HL-60 (cell line): ENCODE data around the gene IRAG1.
A peak's percentile ranks its signal among the peaks of the same experiment; 100 is the strongest.

Experiments
- DNase-seq, 2 experiments: peaks; one replicate each; pipeline ENCODE4 v3.0.0-alpha.2; 2010 to 2020; ENCODE audit warnings: low read depth in 1 of 2, low spot score in 1 of 2
- H3K27ac ChIP-seq: fragments of 250-450 bp; sonication (Bioruptor Pico); replicated peaks from 2 replicates; pipeline ENCODE4 v1.5.1; 2020; ENCODE audit warnings: mild to moderate bottlenecking, moderate library complexity
- H3K27me3 ChIP-seq: fragments of 250-450 bp; sonication (Bioruptor Pico); 2 replicates; pipeline ENCODE4 v1.5.1; 2021; ENCODE audit warnings: mild to moderate bottlenecking, moderate library complexity; ENCODE audit not compliant: insufficient read depth, poor library complexity, severe bottlenecking
- H3K4me3 ChIP-seq: replicated peaks from 2 replicates; pipeline ENCODE4 v1.5.1; 2011; ENCODE audit warnings: mild to moderate bottlenecking, control low read depth, low read length; ENCODE audit not compliant: insufficient read depth
- GABPA ChIP-seq: IDR thresholded peaks from 2 replicates; pipeline ENCODE4 v1.6.1; 2012; ENCODE audit warnings: low read depth
- POLR2AphosphoS5 ChIP-seq: IDR thresholded peaks from 2 replicates; pipeline ENCODE4 v1.6.1; 2012; ENCODE audit warnings: low read depth
- REST ChIP-seq: IDR thresholded peaks from 2 replicates; pipeline ENCODE4 v1.6.1; 2012; ENCODE audit warnings: low read depth; ENCODE audit not compliant: insufficient replicate concordance
- SPI1 ChIP-seq: IDR thresholded peaks from 2 replicates; pipeline ENCODE4 v1.6.1; 2012; ENCODE audit warnings: low read depth, mild to moderate bottlenecking, borderline replicate concordance
- TF ChIP-seq, protein P1 (sequence below): IDR thresholded peaks from one replicate; pipeline ENCODE4 v1.5.1; 2011; ENCODE audit warnings: low read length, control low read depth, inconsistent platforms; ENCODE audit not compliant: insufficient read depth

The IRAG1 gene

DNA sequence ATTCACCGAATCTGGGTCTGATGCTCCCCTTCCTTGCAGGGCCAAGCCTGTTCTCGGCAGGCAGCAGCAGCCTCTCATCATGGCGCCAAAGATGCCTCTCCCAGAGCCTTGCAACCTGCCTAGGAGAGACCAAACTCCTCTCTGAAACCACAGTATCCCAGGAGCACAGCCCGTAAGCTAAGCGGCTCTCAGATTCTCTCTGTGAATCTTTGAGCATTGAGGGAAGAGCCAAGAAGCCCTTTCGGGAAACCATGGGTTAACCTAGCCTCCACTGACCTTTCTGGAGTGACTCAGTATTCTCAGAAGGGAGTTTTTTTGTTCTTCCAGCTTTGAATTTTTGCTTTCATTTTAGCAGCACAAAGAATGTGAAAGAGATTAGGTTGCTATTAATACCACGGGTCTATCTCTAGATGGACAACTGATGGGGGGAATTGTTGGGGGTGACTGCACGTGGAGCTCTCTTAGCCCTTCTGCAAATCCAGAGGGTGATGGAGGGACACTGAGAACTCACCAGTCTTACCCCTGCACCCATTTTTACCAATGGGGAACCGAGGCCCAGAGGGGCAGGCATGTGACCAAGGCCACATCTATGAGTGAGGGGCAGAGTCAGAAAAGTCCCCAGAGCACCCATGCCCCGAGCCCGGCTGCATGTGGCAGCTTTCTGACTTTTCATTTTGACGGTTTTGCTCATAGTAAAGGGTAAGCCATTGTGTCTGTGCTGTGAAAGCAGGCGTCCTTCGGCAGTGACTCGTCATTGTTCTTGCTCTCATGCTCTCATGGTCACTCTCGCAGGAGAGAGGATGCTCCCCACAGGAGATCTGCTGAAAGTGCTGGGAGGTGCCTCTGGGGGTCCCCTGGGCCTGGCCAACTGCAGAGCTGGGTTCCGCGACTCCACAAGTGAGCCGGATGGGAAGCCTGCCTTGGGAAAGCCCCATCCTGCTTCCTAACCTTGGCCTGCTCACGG lies 36.0 kb downstream of the IRAG1 start:
- TF ChIP-seq POLR2AphosphoS5 (no peak), GABPA (no peak), REST (no peak), SPI1 (no peak)
- TF ChIP-seq, protein P1, sequence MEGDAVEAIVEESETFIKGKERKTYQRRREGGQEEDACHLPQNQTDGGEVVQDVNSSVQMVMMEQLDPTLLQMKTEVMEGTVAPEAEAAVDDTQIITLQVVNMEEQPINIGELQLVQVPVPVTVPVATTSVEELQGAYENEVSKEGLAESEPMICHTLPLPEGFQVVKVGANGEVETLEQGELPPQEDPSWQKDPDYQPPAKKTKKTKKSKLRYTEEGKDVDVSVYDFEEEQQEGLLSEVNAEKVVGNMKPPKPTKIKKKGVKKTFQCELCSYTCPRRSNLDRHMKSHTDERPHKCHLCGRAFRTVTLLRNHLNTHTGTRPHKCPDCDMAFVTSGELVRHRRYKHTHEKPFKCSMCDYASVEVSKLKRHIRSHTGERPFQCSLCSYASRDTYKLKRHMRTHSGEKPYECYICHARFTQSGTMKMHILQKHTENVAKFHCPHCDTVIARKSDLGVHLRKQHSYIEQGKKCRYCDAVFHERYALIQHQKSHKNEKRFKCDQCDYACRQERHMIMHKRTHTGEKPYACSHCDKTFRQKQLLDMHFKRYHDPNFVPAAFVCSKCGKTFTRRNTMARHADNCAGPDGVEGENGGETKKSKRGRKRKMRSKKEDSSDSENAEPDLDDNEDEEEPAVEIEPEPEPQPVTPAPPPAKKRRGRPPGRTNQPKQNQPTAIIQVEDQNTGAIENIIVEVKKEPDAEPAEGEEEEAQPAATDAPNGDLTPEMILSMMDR, result no peak
- Histone ChIP-seq H3K4me3 (no peak overlapping the region), H3K27ac (no peak overlapping the region), H3K27me3 (no peaks in the 10 kb centered on the region)
- no peak for DNase-seq

DNA sequence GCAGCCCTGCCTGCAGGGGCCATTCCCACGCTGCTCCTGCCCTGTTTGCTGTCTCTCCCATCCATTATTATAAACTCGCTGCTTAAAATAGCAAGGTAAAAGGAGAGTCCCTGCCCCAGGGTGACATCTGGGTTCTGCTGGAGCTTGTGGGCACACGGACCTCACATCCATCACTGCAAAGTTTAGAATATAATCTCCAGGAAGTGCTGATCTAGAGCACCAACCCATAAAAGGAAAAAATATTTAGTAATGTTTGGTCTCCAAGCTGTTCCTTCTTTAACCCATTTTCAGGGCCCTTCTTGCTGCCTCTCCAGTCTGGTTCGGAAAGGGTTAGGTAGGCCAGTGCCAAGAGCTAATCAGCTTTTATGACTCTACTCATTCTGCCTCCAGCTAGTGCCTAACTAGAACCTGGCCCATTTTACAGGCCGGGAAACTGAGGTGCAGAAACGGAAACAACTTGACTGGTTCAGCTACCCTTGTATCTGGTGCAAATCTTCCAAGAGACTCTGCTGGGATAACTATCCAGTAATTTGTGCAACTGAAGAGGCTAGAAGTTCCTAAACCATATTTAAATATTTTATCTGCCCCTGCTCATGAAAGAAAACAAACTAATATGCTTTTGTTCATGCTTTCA lies 37.5 kb downstream of the IRAG1 start:
- no peak for DNase-seq
- H3K4me3 ChIP-seq, result no peak overlapping the region
- H3K27me3 ChIP-seq, result no peaks in the 10 kb centered on the region
- TF ChIP-seq SPI1 (no peak), POLR2AphosphoS5 (no peak), REST (no peak), GABPA (no peak)
- TF ChIP-seq, protein P1, result no peak
- H3K27ac ChIP-seq, result no peak overlapping the region

GRCh38 chr11:10655227-10655626 lies 38.3 kb downstream of the IRAG1 start:
- no peak for DNase-seq
- no peak overlapping the region for H3K4me3 ChIP-seq
- no peaks in the 10 kb centered on the region for H3K27me3 ChIP-seq
- H3K27ac ChIP-seq, result no peak overlapping the region
- TF ChIP-seq GABPA (no peak), REST (no peak), SPI1 (peak; percentile 88)
